ENCODE measurements around the gene KIDINS220. TPM values are rescaled to one million over a fixed set of nuclear protein-coding genes. Genes with fewer than 3 reads are reported as not detected.

Gene KIDINS220
- total and polyA plus RNA-seq, 2 donors (not counting 1 experiment from before 2014, with no cell fraction given), result 58.0 to 110 TPM

GRCh38 chr2:8709611-8710010, 127.8 kb downstream of the KIDINS220 start:
- H3K79me2 ChIP-seq (ENCODE audit: control insufficient read depth, insufficient read depth, low read length), result no peaks in the 10 kb centered on the region
- no peak for DNase-seq (ENCODE audit: low read depth in 2 of 2)
- no peak overlapping the region for H3K4me3 ChIP-seq (replicated peaks in 1 of 4; ENCODE audit: control extremely low read depth in 1 of 4, insufficient read depth in 1 of 4, low read depth in 3 of 4, low read length in 4 of 4)
- no peak overlapping the region for H2AFZ ChIP-seq (ENCODE audit: low read length)
- H4K20me1 ChIP-seq (ENCODE audit: control insufficient read depth, extremely low read depth, insufficient read depth, low read length), result no peaks in the 10 kb centered on the region
- H3K27me3 ChIP-seq (ENCODE audit: control insufficient read depth, insufficient read depth, low read length), result peaks cover 4% of the 10 kb centered on the region
- TF ChIP-seq EZH2 (IDR thresholded peaks at IDR 0.05; ENCODE audit: low read length, missing control alignments) (no peak), CTCF (conservative IDR thresholded peaks at IDR 0.05 in 1 of 2, IDR thresholded peaks at IDR 0.05 in 1 of 2; ENCODE audit: low read depth in 1 of 2, low read length in 2 of 2) (no peak)
- H3K4me2 ChIP-seq (ENCODE audit: extremely low read depth, insufficient read depth, low read length), result no peak overlapping the region
- H3K9ac ChIP-seq (ENCODE audit: insufficient read depth, low read length), result no peak overlapping the region
- H3K9me3 ChIP-seq (ENCODE audit: control insufficient read depth, insufficient read depth, low read depth, low read length), result no peaks in the 10 kb centered on the region
- no peak overlapping the region for H3K27ac ChIP-seq (ENCODE audit: insufficient read depth, low read length)
- H3K36me3 ChIP-seq (ENCODE audit: control insufficient read depth, insufficient read depth, low read length), result no peaks in the 10 kb centered on the region
- H3K4me1 ChIP-seq (ENCODE audit: control insufficient read depth, extremely low read depth, insufficient read depth, low read length), result no peaks in the 10 kb centered on the region

- Histone ChIP-seq H3K4me1 (ENCODE audit: control insufficient read depth, extremely low read depth, insufficient read depth, low read length) (no peaks in the 10 kb centered on the region), H3K9me3 (ENCODE audit: control insufficient read depth, insufficient read depth, low read depth, low read length) (no peaks in the 10 kb centered on the region), H4K20me1 (ENCODE audit: control insufficient read depth, extremely low read depth, insufficient read depth, low read length) (no peaks in the 10 kb centered on the region), H3K4me2 (ENCODE audit: extremely low read depth, insufficient read depth, low read length) (no peak overlapping the region), H2AFZ (ENCODE audit: low read length) (no peak overlapping the region), H3K9ac (ENCODE audit: insufficient read depth, low read length) (no peak overlapping the region), H3K27ac (ENCODE audit: insufficient read depth, low read length) (no peak overlapping the region), H3K27me3 (ENCODE audit: control insufficient read depth, insufficient read depth, low read length) (peaks cover 4% of the 10 kb centered on the region), H3K36me3 (ENCODE audit: control insufficient read depth, insufficient read depth, low read length) (no peaks in the 10 kb centered on the region), H3K4me3 (replicated peaks in 1 of 4; ENCODE audit: control extremely low read depth in 1 of 4, insufficient read depth in 1 of 4, low read depth in 3 of 4, low read length in 4 of 4) (no peak overlapping the region), H3K79me2 (ENCODE audit: control insufficient read depth, insufficient read depth, low read length) (no peaks in the 10 kb centered on the region)
- TF ChIP-seq CTCF (conservative IDR thresholded peaks at IDR 0.05 in 1 of 2, IDR thresholded peaks at IDR 0.05 in 1 of 2; ENCODE audit: low read depth in 1 of 2, low read length in 2 of 2), result no peak
- no peak for TF ChIP-seq EZH2 (IDR thresholded peaks at IDR 0.05; ENCODE audit: low read length, missing control alignments)
- DNase-seq (ENCODE audit: low read depth in 2 of 2), result peak in 1 of 2 donors; percentile 66
Observed at GRCh38 chr2:8704906-8705305, 132.5 kb downstream of the KIDINS220 start.

- Histone ChIP-seq H3K4me2 (ENCODE audit: extremely low read depth, insufficient read depth, low read length) (no peak overlapping the region), H3K36me3 (ENCODE audit: control insufficient read depth, insufficient read depth, low read length) (no peaks in the 10 kb centered on the region), H4K20me1 (ENCODE audit: control insufficient read depth, extremely low read depth, insufficient read depth, low read length) (no peaks in the 10 kb centered on the region), H3K4me3 (replicated peaks in 1 of 4; ENCODE audit: control extremely low read depth in 1 of 4, insufficient read depth in 1 of 4, low read depth in 3 of 4, low read length in 4 of 4) (no peak overlapping the region), H3K27me3 (ENCODE audit: control insufficient read depth, insufficient read depth, low read length) (no peaks in the 10 kb centered on the region), H3K9ac (ENCODE audit: insufficient read depth, low read length) (no peak overlapping the region), H2AFZ (ENCODE audit: low read length) (no peak overlapping the region), H3K4me1 (ENCODE audit: control insufficient read depth, extremely low read depth, insufficient read depth, low read length) (no peaks in the 10 kb centered on the region), H3K9me3 (ENCODE audit: control insufficient read depth, insufficient read depth, low read depth, low read length) (no peaks in the 10 kb centered on the region), H3K79me2 (ENCODE audit: control insufficient read depth, insufficient read depth, low read length) (no peaks in the 10 kb centered on the region), H3K27ac (ENCODE audit: insufficient read depth, low read length) (no peak overlapping the region)
- TF ChIP-seq EZH2 (IDR thresholded peaks at IDR 0.05; ENCODE audit: low read length, missing control alignments), result no peak
- TF ChIP-seq CTCF (conservative IDR thresholded peaks at IDR 0.05 in 1 of 2, IDR thresholded peaks at IDR 0.05 in 1 of 2; ENCODE audit: low read depth in 1 of 2, low read length in 2 of 2), result no peak
- DNase-seq (ENCODE audit: low read depth in 2 of 2), result no peak
Observed at GRCh38 chr2:8701681-8702379, 135.6 kb downstream of the KIDINS220 start.
